HG03196 (cell line): ENCODE measurements around the gene PLD2.
"Not testable (repeated sequence)": the region's sequence is repeated elsewhere in the genome, so short reads cannot be mapped to it uniquely, and the experiment has no call there.

Experiments used
- ATAC-seq: cut with Tn5 transposase; IDR thresholded peaks from one replicate; pipeline ENCODE4 v1.9.1; 2021; ENCODE audit not compliant: unreplicated experiment

PLD2 gene

GRCh38 chr17:4789701-4789950 lies 17.3 kb upstream of the PLD2 start:
- ATAC-seq, result no peak

GRCh38 chr17:4789951-4790704 lies 16.8 kb upstream of the PLD2 start:
- peak; percentile 79 for ATAC-seq

DNA sequence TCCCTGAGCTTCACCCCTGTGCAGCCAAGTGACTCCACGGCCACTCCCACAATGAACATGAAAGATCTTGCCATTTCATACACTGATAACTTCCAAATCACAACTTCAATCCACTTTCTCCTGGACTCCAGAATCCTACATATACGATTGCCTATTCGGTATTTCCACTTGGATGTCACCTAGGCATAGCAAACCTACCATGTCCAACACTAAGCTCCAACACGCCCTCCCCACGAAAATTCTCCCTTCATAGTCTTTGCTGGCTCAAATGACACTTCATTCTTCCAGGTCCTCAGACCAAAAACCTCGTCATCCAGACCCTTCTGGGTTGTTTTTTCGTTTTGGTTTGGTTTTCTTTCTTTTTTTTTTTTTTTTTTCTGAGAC lies 16.3 kb upstream of the PLD2 start:
- ATAC-seq, result no peak

GRCh38 chr17:4795168-4795567 lies 11.8 kb upstream of the PLD2 start:
- ATAC-seq, result no peak

DNA sequence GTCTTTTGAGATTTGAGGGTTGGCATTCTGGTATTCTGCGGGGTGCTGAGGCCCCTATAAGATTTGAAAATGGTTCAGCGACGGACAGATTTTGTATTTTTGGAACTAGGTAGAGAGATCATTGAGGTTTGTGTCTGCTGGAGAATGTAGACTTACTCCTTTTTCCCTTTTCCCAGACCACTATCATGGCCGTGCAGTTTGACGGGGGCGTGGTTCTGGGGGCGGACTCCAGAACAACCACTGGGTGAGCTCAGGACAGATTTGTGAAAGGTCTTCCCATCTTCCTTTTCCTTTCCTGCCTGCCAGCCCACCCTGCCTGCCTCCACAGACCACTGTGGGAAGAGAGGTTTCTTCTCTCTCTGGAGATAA lies 10.4 kb upstream of the PLD2 start:
- no peak for ATAC-seq

DNA sequence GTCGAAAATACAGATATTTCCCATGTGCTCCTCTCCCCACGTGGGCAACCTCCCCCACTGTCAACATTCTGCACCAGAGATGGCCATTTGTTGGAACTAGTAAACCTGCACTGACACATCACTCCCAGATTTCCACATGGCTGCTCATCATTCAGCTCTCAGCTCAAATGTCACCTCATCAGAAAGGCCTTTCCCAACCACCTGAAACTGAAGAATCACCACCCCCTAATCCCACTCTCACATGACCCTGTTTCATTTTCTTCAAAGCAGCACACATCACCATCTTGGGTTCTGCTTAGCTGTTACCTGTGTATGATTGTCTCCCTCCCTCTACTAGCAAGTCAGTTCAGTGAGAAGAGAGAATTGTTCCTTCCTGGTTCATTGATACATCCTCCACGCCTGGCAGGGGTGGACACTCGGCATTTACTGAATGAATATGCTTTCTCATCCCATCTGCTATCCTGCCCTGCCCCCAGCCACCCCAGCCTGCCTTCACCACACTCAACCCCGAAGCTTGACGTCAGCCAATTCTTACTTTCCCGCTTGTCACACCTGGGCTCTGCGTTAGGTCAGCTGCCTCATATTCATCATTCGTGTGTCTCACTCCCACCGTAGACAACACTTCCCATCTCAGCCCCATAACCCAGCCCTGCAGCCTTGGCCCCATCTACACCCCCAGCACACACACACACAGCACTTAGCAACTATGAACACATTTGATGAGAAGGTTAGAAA lies 6.3 kb upstream of the PLD2 start:
- no peak for ATAC-seq

DNA sequence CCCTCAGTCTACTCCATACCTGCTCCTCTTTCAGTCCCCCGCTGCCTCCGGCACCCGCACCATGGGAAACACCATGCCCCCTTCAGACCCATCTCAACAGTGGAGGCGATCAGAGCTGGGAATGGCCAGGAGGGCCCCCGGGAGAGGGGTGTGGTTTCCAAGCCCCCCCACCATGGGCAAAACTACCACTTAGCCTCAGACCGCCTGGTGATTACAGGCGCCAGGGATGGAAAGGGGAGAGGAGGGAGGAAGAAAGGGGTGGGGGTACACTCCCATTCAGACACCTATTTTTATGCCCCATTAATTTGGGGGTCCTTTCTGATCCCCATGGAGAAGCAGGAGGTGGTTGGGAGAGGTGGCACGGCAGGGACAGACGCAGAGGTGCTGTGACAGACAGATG lies 4.7 kb upstream of the PLD2 start, which contains the start of gene C17orf114:
TSS of gene C17orf114 (minus strand) at position 101 of the 400 bp plus-strand sequence.
- ATAC-seq, result no peak

- ATAC-seq, result no peak
Measured at GRCh38 chr17:4806456-4806776, 536 bp upstream of the PLD2 start.

GRCh38 chr17:4807605-4808377 lies 839 bp downstream of the PLD2 start:
- ATAC-seq, result no peak

- no peak for ATAC-seq
Measured at GRCh38 chr17:4808378-4808767, 1.4 kb downstream of the PLD2 start.

DNA sequence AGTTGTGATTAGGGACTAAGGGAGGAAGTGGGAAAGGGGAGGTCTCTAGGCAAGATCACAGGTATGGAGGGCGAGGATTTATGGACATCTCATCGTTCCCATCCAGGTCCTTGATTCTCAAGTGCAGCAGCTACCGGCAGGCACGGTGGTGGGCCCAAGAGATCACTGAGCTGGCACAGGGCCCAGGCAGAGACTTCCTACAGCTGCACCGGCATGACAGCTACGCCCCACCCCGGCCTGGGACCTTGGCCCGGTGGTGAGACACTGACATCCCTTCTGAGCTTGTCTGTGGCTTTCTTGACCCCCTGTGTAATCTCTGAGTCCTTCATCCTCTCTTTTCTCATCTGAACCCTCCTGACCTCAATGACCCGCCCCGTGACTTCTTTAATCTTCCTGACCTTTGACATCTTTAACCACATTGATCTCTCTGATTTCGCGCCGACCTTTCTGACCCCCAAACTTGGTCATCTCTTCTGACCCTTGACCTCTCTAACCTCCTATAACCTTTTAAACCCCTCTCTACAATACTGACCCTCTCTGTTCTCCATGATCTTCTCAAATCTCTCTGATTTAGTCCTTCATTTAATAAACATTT lies 3.8 kb downstream of the PLD2 start:
- ATAC-seq, result no peak

DNA sequence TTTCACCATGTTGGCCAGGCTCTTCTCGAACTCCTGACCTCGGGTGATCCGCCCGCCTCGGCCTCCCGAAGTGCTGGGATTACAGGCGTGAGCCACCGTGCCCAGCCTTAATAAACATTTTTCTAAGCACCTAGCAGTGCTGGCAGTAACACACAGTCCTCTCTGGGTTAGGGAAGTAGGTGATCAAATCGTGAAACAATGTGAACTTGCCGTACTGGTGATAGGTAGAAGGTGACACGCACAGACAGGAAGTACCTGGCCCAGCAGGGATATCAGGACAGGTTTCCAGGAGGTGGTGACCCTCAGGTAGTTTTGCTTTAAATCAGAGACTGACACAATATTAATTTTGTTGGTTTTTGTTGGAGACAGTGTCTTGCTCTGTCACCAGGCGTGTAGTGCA lies 4.5 kb downstream of the PLD2 start:
- ATAC-seq, result no peak

DNA sequence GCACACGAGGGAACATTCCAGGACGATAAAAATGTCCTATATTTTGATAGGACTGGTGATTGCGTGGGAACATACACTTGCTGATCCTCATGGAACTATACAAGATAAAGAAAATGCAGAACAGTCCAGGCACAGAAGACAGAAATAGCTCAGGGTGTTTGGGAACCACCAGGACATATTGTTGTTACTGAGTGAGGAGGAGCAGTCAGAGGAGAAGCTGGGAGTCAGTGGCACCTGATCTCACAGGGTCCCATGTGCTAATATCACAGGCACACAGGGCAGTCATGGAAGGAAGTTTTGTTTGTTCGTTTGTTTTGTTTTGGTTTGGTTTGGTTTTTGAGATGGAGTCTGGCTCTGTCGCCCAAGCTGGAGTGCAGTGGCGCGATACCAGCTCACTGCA lies 5.7 kb downstream of the PLD2 start:
- no peak for ATAC-seq

DNA sequence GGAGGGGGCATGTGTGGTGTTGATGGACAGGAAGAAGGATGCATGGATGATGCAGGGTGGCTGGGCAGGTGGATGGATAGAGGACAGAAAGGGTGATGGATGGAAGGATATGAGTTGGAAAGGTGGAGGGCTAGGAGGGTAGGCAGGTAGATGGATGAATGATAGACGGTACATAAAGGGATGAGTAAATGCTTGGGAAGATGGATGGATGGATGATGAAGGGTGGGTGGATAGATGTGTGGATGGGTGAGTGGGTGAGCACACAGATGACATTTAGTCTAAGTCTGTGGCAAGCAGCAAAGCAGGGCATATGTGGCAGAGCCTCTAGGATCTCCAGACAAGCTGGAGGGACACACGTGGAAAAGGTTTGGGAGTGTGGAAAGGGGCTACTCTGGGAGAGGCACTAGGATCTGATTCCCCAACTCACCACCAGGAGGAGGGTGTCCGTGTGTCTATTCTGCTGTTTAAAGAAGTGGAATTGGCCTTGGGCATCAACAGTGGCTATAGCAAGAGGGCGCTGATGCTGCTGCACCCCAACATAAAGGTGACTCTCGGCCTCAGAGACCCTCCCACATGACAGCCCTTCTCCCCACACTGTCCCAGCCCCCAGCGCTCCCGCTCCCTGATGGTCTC lies 8.2 kb downstream of the PLD2 start:
- ATAC-seq, result no peak

GRCh38 chr17:4816826-4817225 lies 9.9 kb downstream of the PLD2 start:
- ATAC-seq, result no peak

DNA sequence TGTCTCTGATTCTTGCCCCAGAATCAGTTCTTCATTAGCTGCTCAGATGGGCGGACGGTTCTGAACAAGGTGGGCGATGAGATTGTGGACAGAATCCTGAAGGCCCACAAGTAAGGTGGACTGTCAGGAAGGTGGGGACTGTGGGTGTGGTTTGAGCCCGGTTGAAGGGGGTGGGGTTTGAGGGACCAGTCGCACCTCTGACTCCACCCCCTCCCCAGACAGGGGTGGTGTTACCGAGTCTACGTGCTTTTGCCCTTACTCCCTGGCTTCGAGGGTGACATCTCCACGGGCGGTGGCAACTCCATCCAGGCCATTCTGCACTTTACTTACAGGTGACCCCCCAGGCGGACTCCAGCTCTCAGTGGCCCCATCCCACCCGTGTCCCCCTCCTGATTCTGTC lies 11.3 kb downstream of the PLD2 start:
- no peak for ATAC-seq

- no peak for ATAC-seq
Measured at GRCh38 chr17:4822835-4823234, 15.9 kb downstream of the PLD2 start.

DNA sequence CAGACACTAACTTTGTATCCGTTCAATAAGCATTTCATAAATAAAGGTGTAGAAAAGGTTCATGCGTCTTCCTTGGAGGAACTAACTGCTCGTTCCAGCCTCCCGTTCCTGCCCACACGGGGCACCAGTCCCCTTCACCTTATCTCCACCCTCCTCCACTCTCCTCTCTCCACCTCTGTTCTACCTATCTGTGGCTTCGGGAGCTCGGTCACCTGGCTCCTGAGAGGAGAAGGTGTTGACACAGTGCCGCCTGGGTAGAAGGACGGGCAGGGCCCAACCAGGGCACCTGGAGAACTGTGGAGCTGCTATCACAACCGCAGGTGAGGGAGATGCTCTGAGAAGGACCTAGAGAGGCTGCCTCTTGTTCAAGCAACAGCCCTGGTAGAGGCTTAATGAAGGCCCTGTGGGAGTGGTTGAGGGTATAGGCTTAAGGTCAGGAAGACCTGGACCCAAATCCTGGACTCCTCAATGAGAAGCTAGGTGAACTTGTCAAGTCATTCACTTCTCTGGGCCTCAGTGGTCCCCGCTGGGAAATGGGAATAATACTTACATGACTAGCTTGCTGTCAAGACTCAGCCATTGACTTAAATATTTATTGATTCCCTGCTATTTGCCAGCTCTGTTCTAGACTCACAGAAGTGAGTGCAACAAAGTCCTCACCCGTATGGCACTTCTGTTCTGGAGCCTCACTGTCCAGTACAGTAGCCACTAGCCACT lies 16.6 kb downstream of the PLD2 start:
- no peak for ATAC-seq

GRCh38 chr17:4827399-4827798 lies 20.4 kb downstream of the PLD2 start:
- no peak for ATAC-seq

- ATAC-seq, result not testable (repeated sequence)
Measured at GRCh38 chr17:4832829-4833177, 25.9 kb downstream of the PLD2 start.
